IPS DF 4.7 (cell line): ENCODE results near the gene ZCWPW1.
A peak's percentile ranks its signal among the peaks of the same experiment; 100 is the strongest.
"Not testable (repeated sequence)": the region's sequence is repeated elsewhere in the genome, so short reads cannot be mapped to it uniquely, and the experiment has no call there.

ENCODE experiments used
- DNase-seq: peaks from one replicate; pipeline ENCODE4 v3.0.0-alpha.2; 2013; ENCODE audit warnings: low spot score; ENCODE audit errors: extremely low read depth

ZCWPW1 gene

DNA sequence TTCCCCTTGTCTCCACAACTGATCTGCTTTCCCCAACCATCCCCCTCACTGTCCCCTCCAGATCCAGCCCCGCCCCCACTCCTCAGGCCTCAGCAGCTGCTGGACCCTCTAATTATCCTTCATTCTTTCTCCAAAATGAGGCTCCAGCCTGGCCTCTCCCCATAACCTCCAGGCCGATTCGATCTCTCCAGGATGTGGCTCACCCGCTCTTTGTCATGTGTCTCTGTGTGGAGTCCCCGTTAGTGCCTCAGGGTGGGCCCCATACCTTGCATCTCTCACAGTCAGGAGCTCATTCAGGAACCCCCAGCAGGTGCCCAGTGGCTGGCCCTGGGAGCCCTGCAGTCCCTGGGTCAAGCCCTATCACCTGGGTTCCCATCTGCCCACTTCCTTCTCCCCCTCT lies 53.9 kb downstream of the ZCWPW1 start:
- no peak for DNase-seq

DNA sequence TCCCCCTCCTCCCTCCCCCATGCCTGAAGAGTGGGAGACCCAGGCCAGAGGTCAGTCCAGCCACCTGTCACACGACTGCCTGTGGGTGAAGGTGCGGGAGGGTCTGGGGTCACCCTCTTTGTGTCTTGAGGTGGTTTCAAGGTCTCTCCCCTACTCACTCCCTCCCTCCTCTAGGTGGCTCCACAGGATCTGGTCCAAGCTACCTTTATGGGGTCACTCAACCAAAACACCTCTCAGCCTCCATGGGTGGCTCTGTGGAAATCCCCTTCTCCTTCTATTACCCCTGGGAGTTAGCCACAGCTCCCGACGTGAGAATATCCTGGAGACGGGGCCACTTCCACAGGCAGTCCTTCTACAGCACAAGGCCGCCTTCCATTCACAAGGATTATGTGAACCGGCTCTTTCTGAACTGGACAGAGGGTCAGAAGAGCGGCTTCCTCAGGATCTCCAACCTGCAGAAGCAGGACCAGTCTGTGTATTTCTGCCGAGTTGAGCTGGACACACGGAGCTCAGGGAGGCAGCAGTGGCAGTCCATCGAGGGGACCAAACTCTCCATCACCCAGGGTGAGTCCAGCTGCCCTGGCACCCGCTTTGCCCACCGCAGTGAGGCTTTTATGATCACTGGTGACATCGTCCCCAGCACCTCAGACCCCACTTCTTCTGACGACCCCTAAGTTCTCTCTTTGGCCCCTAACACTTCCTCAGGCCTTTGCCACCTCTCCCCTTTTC lies 54.5 kb downstream of the ZCWPW1 start:
- not testable (repeated sequence) for DNase-seq

DNA sequence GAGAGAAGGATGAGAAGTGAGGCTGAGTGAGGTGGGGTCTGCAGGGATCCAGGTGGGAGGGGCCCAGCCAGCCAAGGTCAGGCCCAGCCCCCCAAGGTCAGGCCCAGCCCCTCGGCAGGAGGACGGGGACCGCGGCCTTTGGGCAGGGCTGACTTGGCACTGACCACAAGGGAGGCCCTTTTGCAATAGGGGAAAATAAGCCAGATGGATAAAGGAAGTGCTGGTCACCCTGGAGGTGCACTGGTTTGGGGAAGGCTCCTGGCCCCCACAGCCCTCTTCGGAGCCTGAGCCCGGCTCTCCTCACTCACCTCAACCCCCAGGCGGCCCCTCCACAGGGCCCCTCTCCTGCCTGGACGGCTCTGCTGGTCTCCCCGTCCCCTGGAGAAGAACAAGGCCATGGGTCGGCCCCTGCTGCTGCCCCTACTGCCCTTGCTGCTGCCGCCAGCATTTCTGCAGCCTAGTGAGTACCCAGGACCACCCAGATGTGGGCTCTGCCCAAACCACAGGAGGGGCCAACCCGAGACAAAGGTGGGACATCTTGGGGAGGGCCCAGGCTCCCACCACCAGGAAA lies 55.2 kb downstream of the ZCWPW1 start, which contains the start of gene PILRA:
PILRA (plus strand) TSS at position 227 of the 571 bp plus-strand sequence; CDS start at position 397, 170 bp downstream.
- DNase-seq = no peak

DNA sequence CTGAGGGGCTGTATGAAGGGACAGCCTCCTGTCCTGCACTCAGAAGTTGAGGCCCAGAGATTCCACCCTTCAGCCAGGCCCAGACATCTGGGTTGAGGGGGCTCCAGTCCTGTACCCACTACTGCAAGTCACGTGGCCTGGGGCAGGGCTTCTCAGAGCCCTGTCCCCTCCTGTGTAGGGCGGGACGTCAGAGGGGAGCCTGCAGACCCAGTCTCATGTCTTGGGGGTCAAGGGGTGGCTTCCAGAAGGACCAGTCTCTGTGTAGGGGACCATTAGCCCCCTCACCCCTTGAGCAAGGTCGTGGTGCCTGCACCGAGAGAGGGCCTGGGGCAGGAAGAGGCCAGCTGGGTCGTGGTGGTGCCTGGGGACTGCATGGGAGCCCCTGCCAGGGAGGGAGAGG lies 55.8 kb downstream of the ZCWPW1 start:
- no peak for DNase-seq

DNA sequence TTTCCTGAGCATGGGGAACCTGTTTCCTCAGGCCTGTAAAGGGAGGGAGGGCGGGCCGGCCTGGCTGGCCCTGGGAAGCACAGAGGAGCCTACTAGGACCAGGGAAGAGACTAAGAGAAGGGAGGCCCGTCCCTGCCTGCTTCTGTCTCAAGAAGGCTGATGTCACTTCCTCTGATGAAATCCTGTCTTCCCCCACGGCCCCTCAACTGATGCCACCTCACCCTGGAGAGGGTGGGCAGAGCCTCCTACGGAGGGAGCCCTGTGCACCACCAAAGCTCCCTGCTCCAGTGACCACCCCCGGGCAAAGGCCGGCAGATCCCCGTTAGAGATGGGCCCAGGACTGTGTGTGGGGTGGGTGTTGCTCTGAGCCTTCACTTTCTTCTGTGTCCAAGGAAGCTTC lies 56.2 kb downstream of the ZCWPW1 start:
- DNase-seq = no peak

DNA sequence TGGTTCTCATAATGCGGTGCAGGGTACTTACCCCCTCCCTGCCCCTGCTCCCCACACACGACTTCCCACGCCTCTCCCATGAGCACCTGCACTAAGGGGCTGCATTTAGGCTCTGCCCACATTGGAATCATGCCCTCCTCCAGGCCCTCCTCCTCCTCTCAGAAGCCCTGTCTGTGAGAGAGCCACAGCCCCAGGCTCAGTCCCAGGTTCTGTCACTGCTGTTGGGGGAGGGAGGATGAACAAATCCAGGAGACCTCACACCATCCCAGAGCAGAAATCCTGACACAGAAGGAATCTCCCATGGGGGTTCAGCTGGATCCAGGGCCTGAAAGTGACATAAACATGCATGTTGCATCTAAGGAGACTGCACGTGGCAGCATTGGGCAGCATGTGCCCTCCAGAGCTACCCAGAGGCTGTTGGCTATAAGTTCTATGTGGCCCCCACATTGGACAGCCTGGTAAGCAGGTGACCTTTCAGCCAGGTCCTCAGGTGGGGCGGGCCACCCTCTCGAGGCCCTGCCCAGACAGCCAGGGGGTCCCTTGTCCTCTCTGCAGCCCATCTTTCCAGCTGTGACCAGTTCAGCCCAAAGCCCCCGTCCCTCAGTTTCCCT lies 56.8 kb downstream of the ZCWPW1 start:
- no peak for DNase-seq

DNA sequence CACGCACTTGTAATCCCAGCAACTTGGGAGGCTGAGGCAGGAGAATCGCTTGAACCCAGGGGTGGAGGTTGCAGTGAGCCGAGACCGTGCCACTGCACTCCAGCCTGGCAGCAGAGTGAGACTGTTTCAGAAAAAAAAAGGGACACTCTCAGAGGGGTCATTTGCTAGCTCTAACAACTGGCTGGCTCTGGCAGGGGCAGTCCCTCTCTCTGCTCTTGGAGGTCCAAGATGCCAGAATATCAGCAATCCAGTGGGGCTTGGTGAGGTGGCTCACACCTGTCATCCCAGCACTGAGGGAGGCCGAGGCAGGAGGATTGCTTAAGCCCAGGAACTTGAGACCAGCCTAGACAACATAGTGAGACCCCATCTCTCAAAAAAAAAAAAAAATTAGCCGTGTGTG lies 57.8 kb downstream of the ZCWPW1 start:
- no peak for DNase-seq

DNA sequence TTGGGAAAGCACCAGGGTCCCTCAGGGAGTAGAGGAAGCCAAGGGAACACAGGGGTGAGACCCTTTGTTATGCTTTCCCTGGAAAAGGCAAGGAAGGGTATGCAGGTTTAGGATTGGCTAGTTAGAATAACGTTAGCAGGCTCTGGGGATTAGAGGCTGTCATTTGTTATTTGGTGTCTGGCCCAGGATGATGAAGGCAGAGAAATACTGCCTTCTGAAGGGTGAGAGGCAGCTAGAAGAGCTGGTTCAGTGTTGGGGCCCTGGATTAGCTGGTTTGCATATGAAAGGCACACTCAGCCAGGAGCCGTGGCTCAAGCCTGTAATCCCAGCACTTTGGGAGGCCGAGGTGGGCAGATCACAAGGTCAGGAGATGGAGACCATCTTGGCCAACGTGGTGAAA lies 58.2 kb downstream of the ZCWPW1 start:
- DNase-seq = peak; percentile 19

DNA sequence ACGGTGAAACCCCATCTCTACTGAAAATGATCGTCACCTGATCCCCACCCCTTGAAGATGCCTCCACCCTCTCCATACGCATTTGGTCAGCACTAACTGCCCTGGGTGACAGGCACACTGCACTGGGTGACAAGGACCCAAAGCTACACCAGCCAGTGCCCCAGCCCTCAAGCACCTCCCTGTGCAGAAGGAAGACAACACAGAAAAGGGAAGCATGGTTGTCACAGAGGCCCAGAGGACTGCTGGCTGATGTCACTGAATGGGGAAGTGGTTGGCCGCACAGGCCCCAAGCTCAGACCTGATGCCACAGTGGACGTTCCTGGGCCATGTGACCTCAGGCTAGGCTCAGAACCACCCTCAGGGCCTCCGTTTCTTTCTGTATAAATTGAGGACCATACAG lies 59.4 kb downstream of the ZCWPW1 start:
- DNase-seq = no peak

DNA sequence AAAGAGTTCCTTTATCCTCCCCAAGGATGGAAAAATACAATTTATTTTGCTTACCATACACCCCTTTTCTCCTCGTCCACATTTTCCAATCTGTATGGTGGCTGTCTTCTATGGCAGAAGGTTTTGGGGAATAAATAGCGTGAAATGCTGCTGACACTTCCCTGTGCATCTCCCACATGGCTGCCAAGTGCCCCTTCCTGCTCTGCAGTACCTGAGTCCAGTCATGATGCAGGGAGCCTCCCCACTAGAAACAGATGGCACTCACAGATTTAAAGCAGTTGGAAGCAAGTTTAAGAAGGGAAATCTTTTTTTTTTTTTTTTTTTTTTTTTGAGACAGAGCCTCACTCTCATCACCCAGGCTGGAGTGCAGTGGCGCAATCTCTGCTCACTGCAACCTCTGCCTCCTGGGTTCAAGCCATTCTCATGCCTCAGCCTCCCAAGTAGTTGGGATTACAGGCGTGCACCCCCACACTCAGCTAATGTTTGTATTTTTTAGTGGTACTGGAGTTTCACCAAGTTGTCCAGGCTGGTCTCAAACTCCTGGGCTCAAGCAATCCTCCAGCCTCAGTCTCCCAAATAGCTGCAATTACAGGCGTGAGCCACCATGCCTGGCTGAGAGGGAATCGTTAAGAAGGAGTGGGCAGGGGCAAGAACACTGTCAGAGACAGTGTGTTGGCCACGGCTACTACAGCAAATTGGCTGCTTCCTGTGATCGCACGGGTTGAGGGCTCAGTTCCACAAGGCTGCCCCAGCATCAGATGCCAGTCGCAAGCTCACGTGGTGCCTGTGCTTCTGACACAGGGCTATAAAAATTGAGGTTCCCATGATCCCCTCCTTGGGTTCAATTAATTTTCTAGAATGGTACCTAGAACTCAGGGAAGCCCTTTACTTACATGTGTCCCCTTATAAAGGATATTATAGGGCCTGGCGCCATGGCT lies 60.6 kb downstream of the ZCWPW1 start:
- no peak for DNase-seq

DNA sequence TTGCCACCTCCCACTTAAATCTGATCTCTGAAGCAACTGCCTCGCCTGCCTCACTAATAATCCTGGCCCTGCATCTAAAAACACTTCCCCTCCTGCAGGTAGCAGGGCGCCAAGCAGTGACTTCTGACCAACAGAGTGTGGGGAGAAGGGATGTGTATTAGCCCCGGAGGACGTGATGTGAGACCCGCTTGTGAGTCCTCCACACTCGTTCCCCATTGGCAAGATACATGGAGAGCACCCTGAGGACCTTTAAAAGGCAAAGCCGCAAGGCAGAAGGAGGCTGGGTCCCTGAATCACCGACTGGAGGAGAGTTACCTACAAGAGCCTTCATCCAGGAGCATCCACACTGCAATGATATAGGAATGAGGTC lies 61.3 kb downstream of the ZCWPW1 start:
- DNase-seq = no peak

DNA sequence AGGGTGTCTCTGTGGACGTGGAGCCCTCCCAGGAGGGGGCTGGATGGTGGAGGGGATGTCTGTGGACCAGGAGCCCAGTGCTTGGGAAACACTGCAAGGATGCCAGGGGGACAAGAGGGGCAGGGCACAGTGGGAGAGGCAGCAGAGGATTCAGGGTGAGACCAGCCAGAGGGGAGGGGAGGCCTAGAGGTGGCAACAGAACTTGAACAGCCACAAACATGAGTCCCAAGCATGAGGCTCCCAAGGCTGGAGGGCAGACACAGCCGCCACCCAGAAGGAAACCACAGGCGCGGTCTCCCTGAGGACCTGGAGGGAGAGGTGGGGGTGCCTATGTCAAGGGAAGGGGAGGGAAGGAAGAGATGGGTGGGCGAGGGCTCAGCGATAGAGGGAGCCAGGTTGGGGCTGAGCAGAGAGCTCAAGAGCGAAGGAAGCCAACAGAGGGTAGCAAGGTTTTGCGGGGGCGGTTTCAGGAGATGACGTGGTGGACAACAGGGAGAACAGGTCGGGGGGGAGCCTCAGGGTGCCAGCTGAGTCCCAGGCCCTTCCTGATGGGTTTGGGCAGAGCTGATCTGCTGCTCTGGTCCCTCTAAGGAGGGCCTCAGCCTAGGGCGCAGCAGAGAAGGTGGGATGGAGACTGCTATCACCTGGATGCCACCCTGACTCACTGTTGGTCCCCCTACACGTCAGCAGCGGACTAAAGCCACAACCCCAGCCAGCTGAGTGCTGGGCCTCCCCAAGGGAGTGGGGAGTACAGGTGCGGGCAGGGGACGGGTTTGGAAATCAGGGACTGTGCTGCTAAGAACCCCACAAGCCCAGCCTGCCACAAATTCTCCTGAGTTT lies 61.9 kb downstream of the ZCWPW1 start:
- no peak for DNase-seq

DNA sequence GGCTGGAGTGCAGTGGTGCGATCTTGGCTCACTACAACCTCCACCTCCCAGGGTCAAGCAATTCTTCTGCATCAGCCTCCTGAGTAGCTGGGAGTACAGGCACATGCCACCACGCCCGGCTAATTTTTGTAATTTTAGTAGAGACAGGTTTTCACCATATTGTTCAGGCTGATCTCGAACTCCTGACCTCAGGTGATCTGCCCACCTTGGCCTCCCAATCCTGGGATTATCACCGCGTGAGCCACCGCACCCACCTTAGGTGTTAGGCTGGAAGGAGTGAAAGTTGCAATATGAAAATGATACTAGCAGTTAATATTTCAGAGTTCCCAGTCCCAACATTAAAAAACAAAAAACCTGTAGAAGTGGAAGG lies 62.5 kb downstream of the ZCWPW1 start:
- not testable (repeated sequence) for DNase-seq

DNA sequence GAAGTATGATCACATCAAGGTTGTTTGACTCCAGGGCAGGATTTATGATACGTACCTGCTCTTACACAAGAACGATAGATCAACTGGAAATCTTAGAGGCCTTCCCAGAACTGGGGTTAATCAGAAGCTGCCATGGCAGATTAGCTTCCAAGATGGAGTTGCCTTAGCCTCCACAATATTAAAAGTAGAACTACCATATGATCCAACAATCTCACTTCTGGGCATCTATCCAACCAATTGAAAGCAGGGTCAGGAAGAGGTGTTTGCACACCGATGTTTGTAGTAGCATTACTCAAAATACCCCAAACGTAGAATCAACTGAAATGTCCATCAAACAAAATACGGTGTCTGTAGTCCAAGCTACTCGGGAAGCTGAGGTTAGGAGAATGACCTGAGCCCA lies 64.0 kb downstream of the ZCWPW1 start:
- no peak for DNase-seq

DNA sequence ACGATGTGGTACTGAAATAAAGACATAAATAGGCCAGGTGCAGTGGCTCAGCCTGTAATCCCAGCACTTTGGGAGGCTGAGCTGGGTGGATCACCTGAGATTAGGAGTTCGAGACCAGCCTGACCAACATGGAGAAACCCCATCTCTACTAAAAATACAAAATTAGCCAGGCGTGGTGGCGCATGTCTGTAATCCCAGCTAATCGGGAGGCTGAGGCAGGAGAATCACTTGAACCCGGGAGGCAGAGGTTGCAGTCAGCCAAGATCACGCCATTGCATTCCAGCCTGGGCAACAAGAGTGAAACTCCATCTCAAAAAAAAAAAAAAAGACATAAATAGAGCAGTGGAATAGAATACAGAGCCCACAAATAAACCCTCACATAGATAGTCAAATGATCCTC lies 64.7 kb downstream of the ZCWPW1 start:
- not testable (repeated sequence) for DNase-seq

DNA sequence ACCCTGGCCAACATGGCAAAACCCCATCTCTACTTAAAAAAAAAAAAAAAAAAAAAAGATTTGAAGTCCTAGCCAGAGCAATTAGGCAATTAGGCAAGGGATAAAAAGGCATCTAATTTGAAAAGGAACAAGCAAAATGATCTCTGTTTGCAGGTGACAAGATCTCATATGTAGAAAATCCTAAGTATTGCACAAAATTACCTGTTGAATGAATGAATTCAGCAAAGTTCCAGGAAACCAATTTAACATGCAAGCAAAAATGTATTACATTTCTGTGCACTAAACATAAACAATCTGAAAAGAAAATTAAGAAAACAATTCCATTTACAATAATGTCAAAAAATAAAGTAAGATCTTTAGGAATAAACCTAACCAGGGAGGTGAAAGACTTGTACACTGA lies 65.4 kb downstream of the ZCWPW1 start:
- DNase-seq = no peak

DNA sequence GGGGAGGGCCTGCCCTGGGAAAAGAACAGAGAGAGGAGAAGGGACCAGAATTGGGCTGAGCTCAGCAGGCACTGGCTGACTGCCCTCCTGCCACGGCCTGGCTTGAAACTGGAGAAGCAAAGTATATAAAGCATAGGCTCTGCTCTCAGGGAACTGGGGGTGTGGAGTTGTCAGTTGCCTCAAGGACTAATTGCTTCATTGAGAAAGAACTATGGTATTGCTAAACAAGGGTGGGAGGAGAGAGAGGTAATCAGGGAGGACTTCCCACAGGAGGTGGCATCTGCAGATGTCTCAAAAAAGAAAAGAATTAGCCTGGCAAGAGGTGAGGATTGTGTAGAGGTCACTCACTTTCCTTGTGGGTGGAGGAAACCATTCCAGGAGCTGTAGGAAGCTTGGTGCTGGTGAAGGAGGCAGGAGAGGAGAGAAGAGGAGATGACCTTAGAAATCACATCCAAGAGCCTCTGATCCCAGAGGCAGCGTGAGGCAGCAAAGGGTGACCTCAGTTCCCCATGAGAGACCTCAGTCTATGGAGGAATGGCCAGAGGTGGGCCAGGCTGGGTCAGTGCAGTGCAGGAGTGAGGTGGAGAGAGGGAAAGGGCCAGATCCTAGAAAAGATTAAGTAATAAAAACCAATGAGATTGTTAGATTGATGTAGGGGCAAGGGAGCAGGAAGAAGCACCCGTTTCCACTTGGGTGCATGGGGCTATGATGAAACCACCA lies 68.2 kb downstream of the ZCWPW1 start:
- no peak for DNase-seq

DNA sequence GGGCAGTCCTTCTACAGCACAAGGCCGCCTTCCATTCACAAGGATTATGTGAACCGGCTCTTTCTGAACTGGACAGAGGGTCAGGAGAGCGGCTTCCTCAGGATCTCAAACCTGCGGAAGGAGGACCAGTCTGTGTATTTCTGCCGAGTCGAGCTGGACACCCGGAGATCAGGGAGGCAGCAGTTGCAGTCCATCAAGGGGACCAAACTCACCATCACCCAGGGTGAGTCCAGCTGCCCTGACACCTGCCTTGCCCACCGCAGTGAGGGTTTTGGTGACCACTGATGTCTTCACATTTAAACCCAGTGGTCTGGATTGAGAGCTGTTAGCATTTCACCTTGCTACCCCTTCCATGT lies 69.7 kb downstream of the ZCWPW1 start:
- no peak for DNase-seq

DNA sequence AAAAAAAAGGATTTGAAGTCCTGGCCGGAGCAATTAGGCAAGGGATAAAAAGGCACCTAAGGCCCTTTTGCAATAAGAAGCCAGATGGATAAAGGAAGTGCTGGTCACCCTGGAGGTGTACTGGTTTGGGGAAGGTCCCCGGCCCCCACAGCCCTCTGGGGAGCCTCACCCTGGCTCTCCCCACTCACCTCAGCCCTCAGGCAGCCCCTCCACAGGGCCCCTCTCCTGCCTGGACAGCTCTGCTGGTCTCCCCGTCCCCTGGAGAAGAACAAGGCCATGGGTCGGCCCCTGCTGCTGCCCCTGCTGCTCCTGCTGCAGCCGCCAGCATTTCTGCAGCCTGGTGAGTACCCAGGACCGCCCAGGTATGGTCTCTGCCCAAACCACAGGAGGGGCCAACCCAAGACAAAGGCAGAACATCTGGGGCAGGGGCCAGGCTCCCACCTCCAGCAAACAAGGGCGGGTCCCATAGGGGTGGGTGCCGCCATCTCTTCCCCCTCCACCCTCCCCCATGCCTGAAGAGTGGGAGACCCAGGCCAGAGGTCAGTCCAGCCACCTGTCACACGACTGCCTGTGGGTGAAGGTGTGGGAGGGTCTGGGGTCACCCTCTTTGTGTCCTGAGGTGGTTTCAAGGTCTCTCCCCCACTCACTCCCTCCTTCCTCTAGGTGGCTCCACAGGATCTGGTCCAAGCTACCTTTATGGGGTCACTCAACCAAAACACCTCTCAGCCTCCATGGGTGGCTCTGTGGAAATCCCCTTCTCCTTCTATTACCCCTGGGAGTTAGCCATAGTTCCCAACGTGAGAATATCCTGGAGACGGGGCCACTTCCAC lies 70.3 kb downstream of the ZCWPW1 start, which contains the start of gene PILRB:
PILRB (plus strand) TSS at position 91 of the 830 bp plus-strand sequence; CDS start at position 277, 186 bp downstream.
- DNase-seq = no peak
